Choroid plexus epithelial cell (primary cell): ENCODE measurements around the gene DISP3.

Source experiments
- DNase-seq: peaks from one replicate; pipeline ENCODE4 v3.0.0-alpha.2; 2010; ENCODE audit warnings: low read depth
- H3K4me3 ChIP-seq: 2 replicates; pipeline ENCODE4 v1.5.1; 2011; ENCODE audit warnings: low read depth, mild to moderate bottlenecking, control low read depth, low read length, moderate library complexity
- CTCF ChIP-seq: conservative IDR thresholded peaks from 2 replicates; pipeline ENCODE4 v1.5.1; 2011; ENCODE audit warnings: low read depth, mild to moderate bottlenecking, control low read depth, inconsistent platforms, low read length, moderate library complexity

DISP3 gene

GRCh38 chr1:11485191-11485590, 6.2 kb downstream of the DISP3 start:
- TF ChIP-seq CTCF = no peak
- no peak for DNase-seq
- H3K4me3 ChIP-seq = no peak overlapping the region

GRCh38 chr1:11486231-11487009, 7.5 kb downstream of the DISP3 start:
- no peak for TF ChIP-seq CTCF
- H3K4me3 ChIP-seq = no peak overlapping the region
- DNase-seq = no peak

GRCh38 chr1:11487196-11487751, 8.3 kb downstream of the DISP3 start:
- H3K4me3 ChIP-seq = no peak overlapping the region
- TF ChIP-seq CTCF = no peak
- no peak for DNase-seq

- no peak for TF ChIP-seq CTCF
Measured at GRCh38 chr1:11488201-11488770, 9.3 kb downstream of the DISP3 start.

GRCh38 chr1:11488966-11489625, 10.1 kb downstream of the DISP3 start:
- no peak overlapping the region for H3K4me3 ChIP-seq
- DNase-seq = no peak
- TF ChIP-seq CTCF = no peak

More at GRCh38 chr1:11488201-11488770, 9.3 kb downstream of the DISP3 start:
- DNase-seq = no peak
- H3K4me3 ChIP-seq = no peak overlapping the region

- H3K4me3 ChIP-seq = no peak overlapping the region
- no peak for TF ChIP-seq CTCF
- no peak for DNase-seq
Measured at GRCh38 chr1:11492235-11492634, 13.3 kb downstream of the DISP3 start.
